Transverse colon (tissue), 4 donors: ENCODE data around the gene ICA1. TPM values are rescaled to one million over a fixed set of nuclear protein-coding genes. Genes with fewer than 3 reads are reported as not detected.

Experiments
- DNase-seq: peaks from one replicate; pipeline ENCODE4 v3.0.0-alpha.2; 2019
- H3K27ac ChIP-seq, 4 donors: fragments of 200-600 bp; sonication (generic); 2 replicates each; pipeline ENCODE4 v1.5.1; 2016 to 2018; ENCODE audit warnings: inconsistent platforms in 4 of 4
- H3K27me3 ChIP-seq: fragments of 200-600 bp; sonication (generic); 2 replicates; pipeline ENCODE4 v1.5.1; 2017; ENCODE audit warnings: inconsistent platforms
- H3K36me3 ChIP-seq, 4 donors: fragments of 200-600 bp; sonication (generic); 2 replicates each; pipeline ENCODE4 v1.5.1; 2017 to 2019; ENCODE audit warnings: inconsistent platforms in 4 of 4
- H3K4me1 ChIP-seq, 4 donors: fragments of 200-600 bp; sonication (generic); 2 replicates each; pipeline ENCODE4 v1.5.1; 2017 to 2020; ENCODE audit warnings: inconsistent platforms in 4 of 4
- H3K4me3 ChIP-seq, 4 donors: fragments of 200-600 bp; sonication (generic); 1 replicate in 1 of 4; 2 replicates in 3 of 4; pipeline versions ENCODE4 v1.5.1 to v1.6.1; 2017 to 2019; ENCODE audit warnings: inconsistent platforms in 4 of 4
- H3K9me3 ChIP-seq, 2 donors: fragments of 200-600 bp; sonication (generic); 2 replicates each; pipeline ENCODE4 v1.5.1; 2017 to 2019; ENCODE audit warnings: inconsistent platforms in 2 of 2
- EP300 ChIP-seq: sonication (generic); formaldehyde crosslinking; IDR thresholded peaks from one replicate; pipeline ENCODE4 v1.6.1; 2017; ENCODE audit warnings: antibody characterized with exemption, low read depth
- POLR2A ChIP-seq: fragments of 450-650 bp; IDR thresholded peaks from one replicate; pipeline ENCODE4 v1.6.1; 2016; ENCODE audit warnings: antibody characterized with exemption, mild to moderate bottlenecking, moderate library complexity
- POLR2AphosphoS5 ChIP-seq, 3 donors: sonication (generic); formaldehyde crosslinking; IDR thresholded peaks; one replicate each; pipeline ENCODE4 v1.6.1; 2016; ENCODE audit warnings: antibody characterized with exemption in 3 of 3
- WGBS, 2 donors: methylation state at CpG; one replicate each; pipeline ENCODE4 v1.1.5; 2018; ENCODE audit warnings: low coverage in 1 of 2; 5-methylcytosine and 5-hydroxymethylcytosine counted together
- in situ Hi-C, 4 donors: fragments of 200-750 bp; cut with MboI; loops; one replicate each; pipeline versions ENCODE4 v1.15.0 to v1.15.1; 2017; ENCODE audit warnings: low sequenced_read_pairs in 3 of 4, low pct_ligation_motif_present in 1 of 4, low pct_unique_long_range_greater_than_20kb in 1 of 4
- intact Hi-C: fragments of 100-400 bp; cut with DNase I; formaldehyde crosslinking; loops from one replicate; pipeline ENCODE4 v1.15.1; 2023; ENCODE audit warnings: low total_unique reads
- total RNA-seq, 4 donors: library from RNA; depleted of rRNA; stranded (reverse); fragments of >200 nt; gene quantifications; one replicate each; pipeline ENCODE4 v1.1.0, GENCODE V29; 2016
- TF ChIP-seq, protein P1 (sequence below), 5 experiments: fragments of 200-600 bp in 3 of 5; fragments of 450-650 bp in 2 of 5; sonication (generic) in 3 of 5; IDR thresholded peaks; 1 replicate in 2 of 5; 2 replicates in 3 of 5; pipeline ENCODE4 v1.5.1; 2016 to 2017; ENCODE audit warnings: antibody characterized with exemption in 5 of 5, inconsistent platforms in 3 of 5, mild to moderate bottlenecking in 2 of 5, moderate library complexity in 1 of 5

The ICA1 gene
- total RNA-seq, 4 donors from 2014 or later, result 47.9 to 79.4 (median 54.3) TPM

DNA sequence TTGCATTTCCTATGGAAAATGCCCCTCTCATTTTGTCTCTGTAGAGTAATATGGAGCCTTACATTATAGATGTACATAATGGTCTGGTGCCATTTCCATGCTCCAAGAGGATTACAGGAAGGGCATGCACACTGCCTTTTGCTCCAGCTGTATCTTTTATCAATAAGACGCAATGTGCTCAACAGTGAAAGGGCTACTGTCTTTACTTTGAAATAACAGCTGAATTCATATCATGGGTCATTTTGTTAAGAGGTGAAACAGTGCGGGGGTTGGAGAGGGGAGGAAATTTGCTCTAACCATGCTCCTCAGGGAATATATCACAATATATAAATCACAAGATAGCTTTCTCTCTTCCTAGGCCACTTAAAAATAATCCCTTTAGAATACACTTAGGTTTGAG is 77.7 kb downstream of the ICA1 start:
- Histone ChIP-seq H3K4me1 (no peaks in the 10 kb centered on the region), H3K27ac (no peak overlapping the region), H3K27me3 (no peaks in the 10 kb centered on the region), H3K36me3 (no peaks in the 10 kb centered on the region), H3K9me3 (no peaks in the 10 kb centered on the region), H3K4me3 (no peak overlapping the region)
- in situ Hi-C loops, result no loop called here
- TF ChIP-seq POLR2A (no peak), POLR2AphosphoS5 (IDR thresholded peaks at IDR 0.05) (no peak), EP300 (no peak)
- TF ChIP-seq, protein P1, sequence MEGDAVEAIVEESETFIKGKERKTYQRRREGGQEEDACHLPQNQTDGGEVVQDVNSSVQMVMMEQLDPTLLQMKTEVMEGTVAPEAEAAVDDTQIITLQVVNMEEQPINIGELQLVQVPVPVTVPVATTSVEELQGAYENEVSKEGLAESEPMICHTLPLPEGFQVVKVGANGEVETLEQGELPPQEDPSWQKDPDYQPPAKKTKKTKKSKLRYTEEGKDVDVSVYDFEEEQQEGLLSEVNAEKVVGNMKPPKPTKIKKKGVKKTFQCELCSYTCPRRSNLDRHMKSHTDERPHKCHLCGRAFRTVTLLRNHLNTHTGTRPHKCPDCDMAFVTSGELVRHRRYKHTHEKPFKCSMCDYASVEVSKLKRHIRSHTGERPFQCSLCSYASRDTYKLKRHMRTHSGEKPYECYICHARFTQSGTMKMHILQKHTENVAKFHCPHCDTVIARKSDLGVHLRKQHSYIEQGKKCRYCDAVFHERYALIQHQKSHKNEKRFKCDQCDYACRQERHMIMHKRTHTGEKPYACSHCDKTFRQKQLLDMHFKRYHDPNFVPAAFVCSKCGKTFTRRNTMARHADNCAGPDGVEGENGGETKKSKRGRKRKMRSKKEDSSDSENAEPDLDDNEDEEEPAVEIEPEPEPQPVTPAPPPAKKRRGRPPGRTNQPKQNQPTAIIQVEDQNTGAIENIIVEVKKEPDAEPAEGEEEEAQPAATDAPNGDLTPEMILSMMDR (IDR thresholded peaks at IDR 0.05), result no peak
- intact Hi-C loops, result no loop called here
- 98 to 100% methylated on average over 1 to 2 of the region's 2 CpGs for WGBS, 2 donors
- DNase-seq, result no peak

DNA sequence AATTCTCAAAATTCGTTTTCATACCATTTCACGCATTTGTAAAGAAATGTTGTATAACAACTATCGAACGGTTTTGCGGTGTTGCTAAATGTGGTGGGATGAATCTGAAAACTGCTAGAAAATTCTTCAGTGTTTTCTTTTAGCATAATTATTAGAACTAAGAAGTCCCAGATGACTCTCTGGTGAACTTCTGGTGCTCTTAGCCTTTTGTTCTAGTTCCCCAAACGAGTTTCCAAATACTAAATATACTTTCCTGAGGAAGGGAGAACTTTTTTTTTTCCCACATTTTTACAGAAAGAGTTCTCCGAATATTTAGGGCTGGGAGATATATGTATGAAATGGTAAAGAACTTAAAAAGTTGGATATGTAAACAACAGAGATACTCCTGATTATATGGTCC is 82.5 kb downstream of the ICA1 start:
- in situ Hi-C loops, result no loop called here
- 85 to 93% methylated on average over 7 of the region's 7 CpGs for WGBS, 2 donors
- peaks cover 0 to 38% (median 3%) of the 10 kb centered on the region in 4 donors for H3K4me1 ChIP-seq
- H3K36me3 ChIP-seq, result no peaks in the 10 kb centered on the region
- no peaks in the 10 kb centered on the region for H3K27me3 ChIP-seq
- H3K9me3 ChIP-seq, result no peaks in the 10 kb centered on the region
- no peak for TF ChIP-seq EP300
- TF ChIP-seq POLR2A, result no peak
- no peak for TF ChIP-seq POLR2AphosphoS5 (IDR thresholded peaks at IDR 0.05)
- TF ChIP-seq, protein P1 (IDR thresholded peaks at IDR 0.05), result no peak
- H3K4me3 ChIP-seq, result no peak overlapping the region
- H3K27ac ChIP-seq, result no peak overlapping the region
- DNase-seq, result no peak
- intact Hi-C loops, result no loop called here

DNA sequence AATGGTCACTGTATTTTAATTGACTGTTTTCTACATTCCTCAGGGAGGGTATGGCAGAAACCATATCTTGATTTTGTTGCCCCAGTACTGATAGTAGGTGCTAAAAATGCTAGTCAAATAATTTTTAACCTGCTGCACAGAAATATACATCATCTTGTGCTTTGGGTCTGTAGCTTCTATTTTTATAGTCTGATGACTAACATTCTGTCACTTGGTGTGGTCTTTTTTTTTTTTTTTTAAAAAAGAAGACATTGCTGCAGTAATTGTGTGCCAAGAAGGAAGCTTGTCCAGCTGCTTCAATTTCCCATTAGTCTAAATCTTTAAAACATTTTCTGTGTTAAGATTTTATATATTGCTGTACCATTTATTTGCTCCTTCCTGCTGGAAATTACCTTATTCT is 83.6 kb downstream of the ICA1 start:
- intact Hi-C loops, result no loop called here
- Histone ChIP-seq H3K36me3 (no peaks in the 10 kb centered on the region), H3K4me3 (no peak overlapping the region), H3K9me3 (no peaks in the 10 kb centered on the region), H3K4me1 (peaks cover 0 to 38% (median 3%) of the 10 kb centered on the region in 4 donors), H3K27me3 (no peaks in the 10 kb centered on the region), H3K27ac (peak overlapping the region in 1 of 4 donors; percentile 60)
- in situ Hi-C loops, result no loop called here
- DNase-seq, result no peak
- TF ChIP-seq POLR2A (no peak), EP300 (no peak), POLR2AphosphoS5 (IDR thresholded peaks at IDR 0.05) (no peak)
- TF ChIP-seq, protein P1 (IDR thresholded peaks at IDR 0.05), result no peak

DNA sequence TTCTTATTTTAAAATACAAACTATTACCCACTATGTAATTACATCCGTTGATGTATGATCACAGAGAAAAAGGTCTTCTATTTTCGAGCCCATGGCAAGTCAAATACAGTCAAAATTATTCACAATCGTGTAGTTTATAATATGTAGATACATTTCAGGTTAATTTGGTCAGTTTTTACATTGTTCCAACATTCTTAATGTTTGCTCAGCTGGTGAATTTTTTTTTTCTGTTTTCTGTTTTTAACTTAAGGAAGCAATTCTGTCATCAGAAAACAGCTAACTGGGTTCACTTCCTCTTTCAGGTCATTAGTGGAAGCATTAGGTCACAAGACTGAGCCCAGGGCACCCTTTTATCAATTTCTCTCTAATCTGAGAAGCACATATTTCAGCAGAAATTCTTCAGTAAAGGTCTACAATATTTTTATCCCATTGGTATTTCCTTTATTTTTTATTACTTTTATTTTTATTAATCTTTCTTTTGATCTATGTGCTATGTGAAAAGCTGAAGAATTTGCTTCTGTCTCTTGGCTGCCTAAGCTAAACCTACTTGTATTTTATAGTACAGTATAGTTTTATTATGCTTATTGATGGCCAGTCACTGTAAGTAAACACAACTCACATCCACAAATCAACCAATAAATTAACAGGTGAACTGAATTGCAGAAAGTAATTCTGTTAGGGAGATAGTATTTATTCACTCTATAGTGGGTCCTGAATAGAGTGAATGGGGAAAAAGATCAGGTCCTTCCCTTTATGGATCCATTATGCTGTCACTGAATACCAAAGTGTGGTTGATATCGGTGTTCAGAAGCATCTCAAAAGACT is 84.6 kb downstream of the ICA1 start:
- no peaks in the 10 kb centered on the region for H3K27me3 ChIP-seq
- TF ChIP-seq POLR2A (no peak), EP300 (no peak), POLR2AphosphoS5 (IDR thresholded peaks at IDR 0.05) (no peak)
- TF ChIP-seq, protein P1 (IDR thresholded peaks at IDR 0.05), result no peak
- 72 to 77% methylated on average over 4 of the region's 4 CpGs for WGBS, 2 donors
- intact Hi-C loops, result no loop called here
- no peak overlapping the region for H3K4me3 ChIP-seq
- H3K4me1 ChIP-seq, result peaks cover 0 to 38% (median 3%) of the 10 kb centered on the region in 4 donors
- H3K27ac ChIP-seq, result peak overlapping the region; percentile 47 to 72 (median 58)
- in situ Hi-C loops, result no loop called here
- H3K9me3 ChIP-seq, result no peaks in the 10 kb centered on the region
- no peak for DNase-seq
- H3K36me3 ChIP-seq, result no peaks in the 10 kb centered on the region
